IMR-90 (cell line): ENCODE measurements around the gene GPR15. TPM values are rescaled to one million over a fixed set of nuclear protein-coding genes. Genes with fewer than 3 reads are reported as not detected.

ENCODE experiments used
- ATAC-seq: fragments of 200-7000 bp; cut with Tn5 transposase; 2 replicates; pipeline ENCODE4 v1.9.1; 2020; ENCODE audit warnings: low read depth, mild to moderate bottlenecking, moderate library complexity
- BruUV-seq: library from RNA; stranded (reverse); fragments of 400-500 nt; replicated peaks from 2 replicates; lab custom pipeline; 2021; lab: Mats Ljungman, UMichigan
- CTCF ChIA-PET: fragments of 300-600 bp; formaldehyde crosslinking; extraction: SDS; loops from one replicate; lab custom pipeline; 2021; ENCODE audit warnings: antibody characterized with exemption; lab: Yijun Ruan, JAX
- POLR2A ChIA-PET: fragments of 300-600 bp; sonication (Branson Sonifier 250); formaldehyde crosslinking; loops from one replicate; lab custom pipeline; 2022; ENCODE audit warnings: antibody characterized with exemption; ENCODE audit not compliant: unreplicated experiment; lab: Charles Lee
- DNase-seq: peaks from one replicate; pipeline ENCODE4 v3.0.0; 2013
- H2AFZ ChIP-seq: replicated peaks from 2 replicates; pipeline ENCODE3; 2013; ENCODE audit warnings: low read length, mild to moderate bottlenecking; ENCODE audit not compliant: poor library complexity
- H2AK5ac ChIP-seq: 2 replicates; pipeline ENCODE4 v1.6.1; 2013; ENCODE audit warnings: low read depth, low read length, inconsistent platforms
- H2AK9ac ChIP-seq: replicated peaks from 2 replicates; pipeline ENCODE3; 2013; ENCODE audit warnings: mild to moderate bottlenecking, low read depth, low read length, moderate library complexity; ENCODE audit not compliant: poor library complexity
- H2BK120ac ChIP-seq: 2 replicates; pipeline ENCODE4 v1.6.1; 2013; ENCODE audit warnings: low read depth, low read length, inconsistent platforms
- H2BK15ac ChIP-seq: 3 replicates; pipeline ENCODE4 v1.6.1; 2013; ENCODE audit warnings: low read depth, low read length, inconsistent platforms
- H2BK20ac ChIP-seq: 2 replicates; pipeline ENCODE4 v1.6.1; 2013; ENCODE audit warnings: low read depth, mild to moderate bottlenecking, inconsistent platforms, low read length, moderate library complexity
- H2BK5ac ChIP-seq: 2 replicates; pipeline ENCODE4 v1.6.1; 2013; ENCODE audit warnings: mild to moderate bottlenecking, low read depth, low read length, inconsistent platforms; ENCODE audit not compliant: poor library complexity, severe bottlenecking
- H3K14ac ChIP-seq: replicated peaks from 2 replicates; pipeline ENCODE4 v1.6.1; 2013; ENCODE audit warnings: low read depth, low read length, inconsistent platforms
- H3K18ac ChIP-seq: 2 replicates; pipeline ENCODE4 v1.6.1; 2013; ENCODE audit warnings: low read depth, low read length, control low read depth
- H3K23ac ChIP-seq: 2 replicates; pipeline ENCODE4 v1.6.1; 2013; ENCODE audit warnings: low read depth, low read length, inconsistent platforms
- H3K27ac ChIP-seq: 2 replicates; pipeline ENCODE4 v1.5.1; 2013; ENCODE audit warnings: mild to moderate bottlenecking, control low read depth, low read length; ENCODE audit not compliant: insufficient read depth
- H3K27me3 ChIP-seq: 2 replicates; pipeline ENCODE4 v1.6.1; 2013; ENCODE audit warnings: low read length; ENCODE audit not compliant: control insufficient read depth, insufficient read depth
- H3K36me3 ChIP-seq: 2 replicates; pipeline ENCODE4 v1.6.1; 2013; ENCODE audit warnings: low read length, mixed read lengths; ENCODE audit not compliant: control insufficient read depth, insufficient read depth
- H3K4ac ChIP-seq: 2 replicates; pipeline ENCODE4 v1.6.1; 2013; ENCODE audit warnings: low read depth, low read length, inconsistent platforms
- H3K4me1 ChIP-seq: 2 replicates; pipeline ENCODE4 v1.6.1; 2013; ENCODE audit warnings: low read length, mixed read lengths; ENCODE audit not compliant: control insufficient read depth, insufficient read depth
- H3K4me2 ChIP-seq: 2 replicates; pipeline ENCODE4 v1.6.1; 2013; ENCODE audit warnings: low read depth, mild to moderate bottlenecking, control low read depth, low read length, moderate library complexity
- H3K4me3 ChIP-seq: 2 replicates; pipeline ENCODE4 v1.5.1; 2013; ENCODE audit warnings: low read depth, mild to moderate bottlenecking, control low read depth, low read length, moderate library complexity; ENCODE audit not compliant: insufficient read depth
- H3K56ac ChIP-seq: 2 replicates; pipeline ENCODE4 v1.6.1; 2013; ENCODE audit warnings: low read length, inconsistent platforms; ENCODE audit not compliant: insufficient read depth; ENCODE audit errors: extremely low read depth
- H3K79me1 ChIP-seq, 2 experiments: 2 replicates each; pipeline ENCODE4 v1.6.1; 2013; ENCODE audit warnings: low read length in 2 of 2, inconsistent platforms in 1 of 2, low read depth in 1 of 2
- H3K9ac ChIP-seq: 2 replicates; pipeline ENCODE4 v1.6.1; 2013; ENCODE audit warnings: low read depth, low read length, control low read depth
- H3K9me1 ChIP-seq: 2 replicates; pipeline ENCODE4 v1.6.1; 2013; ENCODE audit warnings: low read length, inconsistent platforms; ENCODE audit not compliant: insufficient read depth
- H3K9me3 ChIP-seq: 2 replicates; pipeline ENCODE4 v1.6.1; 2013; ENCODE audit warnings: low read length; ENCODE audit not compliant: control insufficient read depth, insufficient read depth
- H4K20me1 ChIP-seq: 2 replicates; pipeline ENCODE4 v1.6.1; 2013; ENCODE audit warnings: low read length, inconsistent platforms; ENCODE audit not compliant: insufficient read depth
- H4K5ac ChIP-seq: 2 replicates; pipeline ENCODE4 v1.6.1; 2013; ENCODE audit warnings: mild to moderate bottlenecking, low read depth, low read length, control low read depth
- H4K8ac ChIP-seq, 2 experiments: 2 replicates each; pipeline ENCODE4 v1.6.1; 2013; ENCODE audit warnings: low read depth in 2 of 2, low read length in 2 of 2, control low read depth in 1 of 2, inconsistent platforms in 1 of 2
- H4K91ac ChIP-seq: 2 replicates; pipeline ENCODE4 v1.6.1; 2013; ENCODE audit warnings: low read depth, low read length, inconsistent platforms; ENCODE audit not compliant: insufficient read depth
- BHLHE40 ChIP-seq: fragments of 150-350 bp; IDR thresholded peaks from 2 replicates; pipeline ENCODE4 v1.6.1; 2016; ENCODE audit warnings: mild to moderate bottlenecking, low read depth, low read length
- CEBPB ChIP-seq: IDR thresholded peaks from 2 replicates; pipeline ENCODE4 v1.6.1; 2012; ENCODE audit warnings: low read depth, low read length, improper control_type of control experiment
- CHD1 ChIP-seq: IDR thresholded peaks from 2 replicates; pipeline ENCODE4 v1.6.1; 2012; ENCODE audit warnings: low read depth, low read length, improper control_type of control experiment
- ELK1 ChIP-seq: fragments of 150-350 bp; IDR thresholded peaks from 2 replicates; pipeline ENCODE4 v1.6.1; 2016; ENCODE audit warnings: low read depth, mild to moderate bottlenecking, low read length, moderate library complexity, borderline replicate concordance
- FOS ChIP-seq: fragments of 150-350 bp; IDR thresholded peaks from 2 replicates; pipeline ENCODE4 v1.6.1; 2016; ENCODE audit warnings: low read depth, low read length
- MAFK ChIP-seq: IDR thresholded peaks from 2 replicates; pipeline ENCODE4 v1.6.1; 2012; ENCODE audit warnings: low read depth, low read length, improper control_type of control experiment
- MAZ ChIP-seq: IDR thresholded peaks from 2 replicates; pipeline ENCODE4 v1.6.1; 2012; ENCODE audit warnings: low read depth, mild to moderate bottlenecking, low read length, improper control_type of control experiment, moderate library complexity, borderline replicate concordance
- MXI1 ChIP-seq: IDR thresholded peaks from 2 replicates; pipeline ENCODE4 v1.6.1; 2012; ENCODE audit warnings: low read depth, mild to moderate bottlenecking, low read length, moderate library complexity, borderline replicate concordance
- NFE2L2 ChIP-seq: fragments of 150-350 bp; IDR thresholded peaks from 2 replicates; pipeline ENCODE4 v1.6.1; 2016; ENCODE audit warnings: low read depth, mild to moderate bottlenecking, low read length
- RAD21 ChIP-seq: IDR thresholded peaks from 2 replicates; pipeline ENCODE4 v1.6.1; 2012; ENCODE audit warnings: low read length, improper control_type of control experiment
- SMC3 ChIP-seq: fragments of 150-350 bp; IDR thresholded peaks from 2 replicates; pipeline ENCODE4 v1.6.1; 2016; ENCODE audit warnings: low read depth, mild to moderate bottlenecking, antibody characterized with exemption, low read length, moderate library complexity
- USF2 ChIP-seq: fragments of 150-350 bp; IDR thresholded peaks from 2 replicates; pipeline ENCODE4 v1.6.1; 2017; ENCODE audit warnings: mild to moderate bottlenecking, antibody characterized with exemption, low read length, low read depth
- WGBS, 2 experiments: methylation state at CpG; one replicate each; pipeline versions ENCODE4 v1.1.5 to v1.1.7; 2013; ENCODE audit warnings: missing lambda C conversion rate in 2 of 2; ENCODE audit not compliant: insufficient read length in 1 of 2; ENCODE audit errors: extremely low coverage in 2 of 2; 5-methylcytosine and 5-hydroxymethylcytosine counted together
- dilution Hi-C: fragments of 300-500 bp; cut with HindIII; formaldehyde crosslinking; loops from one replicate; pipeline ENCODE4 v1.14.3; 2018; ENCODE audit warnings: low sequenced_read_pairs; ENCODE audit not compliant: unreplicated experiment
- in situ Hi-C: fragments of 300-500 bp; cut with MboI; formaldehyde crosslinking; loops from 3 replicates; pipeline ENCODE4 v1.14.3; 2019; ENCODE audit warnings: low sequenced_read_pairs, inconsistent platforms, mixed read lengths
- intact Hi-C: fragments of 100-400 bp; cut with micrococcal nuclease; formaldehyde crosslinking; loops from 2 replicates; pipeline ENCODE4 v1.10.0; 2022
- polyA plus RNA-seq, 3 experiments: library from polyadenylated mRNA; depleted of rRNA; stranded (reverse); fragments of >200 nt; gene quantifications; 2 replicates each; pipeline ENCODE4 v1.2.3, GENCODE V29; 2012; ENCODE audit warnings: low replicate concordance in 1 of 3
- total RNA-seq: library from RNA; depleted of rRNA; stranded (reverse); fragments of >200 nt; gene quantifications from 2 replicates; pipeline ENCODE4 v1.2.3, GENCODE V29; 2012
- TF ChIP-seq, protein P1 (sequence below): conservative IDR thresholded peaks from 2 replicates; pipeline ENCODE4 v1.5.1; 2012; ENCODE audit warnings: mild to moderate bottlenecking, low read depth, low read length, improper control_type of control experiment

The GPR15 gene
- total and polyA plus RNA-seq, 2 of the 4 experiments (the other 2 are of a cell fraction) = not detected

GRCh38 chr3:98580401-98581386, 48.9 kb downstream of the GPR15 start:
- Histone ChIP-seq H3K27ac (no peak overlapping the region), H2BK20ac (no peak overlapping the region), H3K27me3 (no peaks in the 10 kb centered on the region), H4K91ac (no peak overlapping the region), H2BK5ac (no peak overlapping the region), H2BK15ac (no peak overlapping the region), H3K18ac (no peak overlapping the region), H3K23ac (no peak overlapping the region), H4K20me1 (no peaks in the 10 kb centered on the region), H2AK9ac (peak overlapping the region; percentile 61), H3K56ac (no peak overlapping the region), H3K14ac (no peak overlapping the region), H2AFZ (no peak overlapping the region), H2AK5ac (no peak overlapping the region), H3K4ac (no peak overlapping the region), H3K9me1 (0 out of 2 replicates have a peak, but pooled peaks cover 2% of the 10 kb centered on the region), H4K5ac (no peak overlapping the region), H2BK120ac (no peak overlapping the region), H3K79me1 (peaks cover 8 to 9% of the 10 kb centered on the region in 2 experiments; a peak in 3 of 4 replicates), H3K4me3 (no peak overlapping the region), H3K4me2 (no peak overlapping the region), H3K9me3 (no peaks in the 10 kb centered on the region), H3K36me3 (peaks cover 17% of the 10 kb centered on the region), H4K8ac (no peak overlapping the region), H3K9ac (no peak overlapping the region), H3K4me1 (no peaks in the 10 kb centered on the region; the same call in 1 of the 2 replicates)
- dilution Hi-C loops = no loop called here
- in situ Hi-C loops = loop anchor here (25.0 kb wide), 1 partner anchor 768 kb away; the partner anchor contains the start of gene CRYBG3
- ATAC-seq = no peak
- intact Hi-C loops = no loop called here
- ChIA-PET POLR2A (no interaction called here), CTCF (no interaction called here)
- no peak for DNase-seq
- WGBS, 2 experiments = 100% methylated on average over 3 of the region's 8 CpGs; no CpG with 5 or more reads in 1 of the 2 experiments
- TSS peak; percentile 75 for BruUV-seq
- TF ChIP-seq USF2 (no peak), NFE2L2 (no peak), MXI1 (no peak), CHD1 (no peak), ELK1 (no peak), FOS (no peak), MAZ (no peak), RAD21 (no peak), CEBPB (no peak), BHLHE40 (no peak), SMC3 (no peak), MAFK (no peak)
- TF ChIP-seq, protein P1, sequence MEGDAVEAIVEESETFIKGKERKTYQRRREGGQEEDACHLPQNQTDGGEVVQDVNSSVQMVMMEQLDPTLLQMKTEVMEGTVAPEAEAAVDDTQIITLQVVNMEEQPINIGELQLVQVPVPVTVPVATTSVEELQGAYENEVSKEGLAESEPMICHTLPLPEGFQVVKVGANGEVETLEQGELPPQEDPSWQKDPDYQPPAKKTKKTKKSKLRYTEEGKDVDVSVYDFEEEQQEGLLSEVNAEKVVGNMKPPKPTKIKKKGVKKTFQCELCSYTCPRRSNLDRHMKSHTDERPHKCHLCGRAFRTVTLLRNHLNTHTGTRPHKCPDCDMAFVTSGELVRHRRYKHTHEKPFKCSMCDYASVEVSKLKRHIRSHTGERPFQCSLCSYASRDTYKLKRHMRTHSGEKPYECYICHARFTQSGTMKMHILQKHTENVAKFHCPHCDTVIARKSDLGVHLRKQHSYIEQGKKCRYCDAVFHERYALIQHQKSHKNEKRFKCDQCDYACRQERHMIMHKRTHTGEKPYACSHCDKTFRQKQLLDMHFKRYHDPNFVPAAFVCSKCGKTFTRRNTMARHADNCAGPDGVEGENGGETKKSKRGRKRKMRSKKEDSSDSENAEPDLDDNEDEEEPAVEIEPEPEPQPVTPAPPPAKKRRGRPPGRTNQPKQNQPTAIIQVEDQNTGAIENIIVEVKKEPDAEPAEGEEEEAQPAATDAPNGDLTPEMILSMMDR = no peak
